Measurements from ENCODE around the gene LOXL1. TPM values are rescaled to one million over a fixed set of nuclear protein-coding genes. Genes with fewer than 3 reads are reported as not detected.

The LOXL1 gene
- total and polyA plus RNA-seq, 2 of the 13 experiments (the other 11 are each of a cell fraction or from before 2014, with no cell fraction given), result 0.51 to 1.3 TPM

DNA sequence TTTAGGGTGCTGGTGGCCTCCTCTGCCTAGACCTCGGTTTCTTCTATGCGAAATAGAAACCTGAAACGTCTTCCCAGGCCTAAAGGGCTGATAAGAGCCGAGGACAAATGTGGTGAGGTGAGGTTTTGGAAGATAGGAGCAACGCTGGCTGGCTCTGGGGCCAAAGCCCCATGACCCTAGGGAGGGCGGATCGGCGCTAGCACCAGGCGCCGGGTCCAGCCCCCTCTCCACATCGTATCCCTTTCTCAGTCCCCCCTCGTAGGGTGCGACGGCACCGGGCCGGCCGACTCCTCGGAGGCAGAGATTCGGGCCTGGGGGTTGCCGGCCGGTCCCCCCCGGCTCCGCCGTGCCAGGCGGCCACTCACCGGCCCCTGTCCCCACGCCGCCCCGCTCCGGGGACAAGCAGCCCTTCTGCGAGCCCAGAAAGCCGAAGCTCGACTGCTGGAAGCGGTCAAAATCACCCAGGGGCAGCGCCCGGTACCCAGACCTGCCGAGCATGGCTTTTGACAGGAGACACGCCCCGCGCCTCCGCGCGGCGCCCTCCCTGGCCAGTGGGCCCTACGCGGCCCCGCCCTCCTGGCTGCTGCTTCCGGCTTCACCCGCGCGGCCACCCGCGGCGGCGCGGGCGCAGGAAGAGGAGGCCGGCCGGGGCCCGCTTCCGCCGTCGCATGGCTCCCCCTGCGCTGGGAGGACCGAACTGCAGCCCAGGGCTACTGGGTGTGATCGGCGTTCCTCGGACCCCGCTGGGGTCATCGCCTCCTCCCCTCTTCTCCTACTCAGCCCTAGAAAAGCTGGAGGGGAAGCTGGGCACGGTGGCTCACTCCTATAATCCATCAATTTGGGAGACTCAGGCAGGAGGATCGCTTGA lies 65.7 kb downstream of the LOXL1 start, which contains the start of gene STOML1 (continued):
- TF ChIP-seq ZNF784 (CRISPR knock-in tag; IDR thresholded peaks at IDR 0.05; ENCODE audit: borderline replicate concordance) (peak; percentile 88; the same call in 1 of the 2 replicates), ARNT (IDR thresholded peaks at IDR 0.05) (no peak), ZKSCAN8 (CRISPR knock-in tag; IDR thresholded peaks at IDR 0.05; ENCODE audit: borderline replicate concordance) (no peak), ZNF670 (CRISPR knock-in tag; IDR thresholded peaks at IDR 0.05; ENCODE audit: borderline replicate concordance) (no peak), ZNF619 (CRISPR knock-in tag; IDR thresholded peaks at IDR 0.05) (no peak), ZBTB42 (CRISPR knock-in tag; IDR thresholded peaks at IDR 0.05) (no peak), ZBTB25 (CRISPR knock-in tag; IDR thresholded peaks at IDR 0.05) (peak; percentile 74; the same call in 1 of the 2 replicates), TARDBP (CRISPR knock-in tag; IDR thresholded peaks at IDR 0.05) (no peak), LCORL (IDR thresholded peaks at IDR 0.05) (no peak), LCORL (CRISPR knock-in tag; IDR thresholded peaks at IDR 0.05) (no peak), NFE2 (CRISPR knock-in tag; IDR thresholded peaks at IDR 0.05) (no peak), FLYWCH1 (CRISPR knock-in tag; IDR thresholded peaks at IDR 0.05) (no peak), ZC3H13 (CRISPR knock-in tag; IDR thresholded peaks at IDR 0.05) (no peak)
- TF ChIP-seq, protein P1, sequence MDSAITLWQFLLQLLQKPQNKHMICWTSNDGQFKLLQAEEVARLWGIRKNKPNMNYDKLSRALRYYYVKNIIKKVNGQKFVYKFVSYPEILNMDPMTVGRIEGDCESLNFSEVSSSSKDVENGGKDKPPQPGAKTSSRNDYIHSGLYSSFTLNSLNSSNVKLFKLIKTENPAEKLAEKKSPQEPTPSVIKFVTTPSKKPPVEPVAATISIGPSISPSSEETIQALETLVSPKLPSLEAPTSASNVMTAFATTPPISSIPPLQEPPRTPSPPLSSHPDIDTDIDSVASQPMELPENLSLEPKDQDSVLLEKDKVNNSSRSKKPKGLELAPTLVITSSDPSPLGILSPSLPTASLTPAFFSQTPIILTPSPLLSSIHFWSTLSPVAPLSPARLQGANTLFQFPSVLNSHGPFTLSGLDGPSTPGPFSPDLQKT (CRISPR knock-in tag; IDR thresholded peaks at IDR 0.05; ENCODE audit: borderline replicate concordance), result no peak
- TF ChIP-seq, protein P2, sequence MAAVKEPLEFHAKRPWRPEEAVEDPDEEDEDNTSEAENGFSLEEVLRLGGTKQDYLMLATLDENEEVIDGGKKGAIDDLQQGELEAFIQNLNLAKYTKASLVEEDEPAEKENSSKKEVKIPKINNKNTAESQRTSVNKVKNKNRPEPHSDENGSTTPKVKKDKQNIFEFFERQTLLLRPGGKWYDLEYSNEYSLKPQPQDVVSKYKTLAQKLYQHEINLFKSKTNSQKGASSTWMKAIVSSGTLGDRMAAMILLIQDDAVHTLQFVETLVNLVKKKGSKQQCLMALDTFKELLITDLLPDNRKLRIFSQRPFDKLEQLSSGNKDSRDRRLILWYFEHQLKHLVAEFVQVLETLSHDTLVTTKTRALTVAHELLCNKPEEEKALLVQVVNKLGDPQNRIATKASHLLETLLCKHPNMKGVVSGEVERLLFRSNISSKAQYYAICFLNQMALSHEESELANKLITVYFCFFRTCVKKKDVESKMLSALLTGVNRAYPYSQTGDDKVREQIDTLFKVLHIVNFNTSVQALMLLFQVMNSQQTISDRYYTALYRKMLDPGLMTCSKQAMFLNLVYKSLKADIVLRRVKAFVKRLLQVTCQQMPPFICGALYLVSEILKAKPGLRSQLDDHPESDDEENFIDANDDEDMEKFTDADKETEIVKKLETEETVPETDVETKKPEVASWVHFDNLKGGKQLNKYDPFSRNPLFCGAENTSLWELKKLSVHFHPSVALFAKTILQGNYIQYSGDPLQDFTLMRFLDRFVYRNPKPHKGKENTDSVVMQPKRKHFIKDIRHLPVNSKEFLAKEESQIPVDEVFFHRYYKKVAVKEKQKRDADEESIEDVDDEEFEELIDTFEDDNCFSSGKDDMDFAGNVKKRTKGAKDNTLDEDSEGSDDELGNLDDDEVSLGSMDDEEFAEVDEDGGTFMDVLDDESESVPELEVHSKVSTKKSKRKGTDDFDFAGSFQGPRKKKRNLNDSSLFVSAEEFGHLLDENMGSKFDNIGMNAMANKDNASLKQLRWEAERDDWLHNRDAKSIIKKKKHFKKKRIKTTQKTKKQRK (IDR thresholded peaks at IDR 0.05; ENCODE audit: low read length), result no peak
- TF ChIP-seq, protein P3, sequence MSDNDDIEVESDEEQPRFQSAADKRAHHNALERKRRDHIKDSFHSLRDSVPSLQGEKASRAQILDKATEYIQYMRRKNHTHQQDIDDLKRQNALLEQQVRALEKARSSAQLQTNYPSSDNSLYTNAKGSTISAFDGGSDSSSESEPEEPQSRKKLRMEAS (IDR thresholded peaks at IDR 0.05), result peak; percentile 81
- TF ChIP-seq, protein P4, sequence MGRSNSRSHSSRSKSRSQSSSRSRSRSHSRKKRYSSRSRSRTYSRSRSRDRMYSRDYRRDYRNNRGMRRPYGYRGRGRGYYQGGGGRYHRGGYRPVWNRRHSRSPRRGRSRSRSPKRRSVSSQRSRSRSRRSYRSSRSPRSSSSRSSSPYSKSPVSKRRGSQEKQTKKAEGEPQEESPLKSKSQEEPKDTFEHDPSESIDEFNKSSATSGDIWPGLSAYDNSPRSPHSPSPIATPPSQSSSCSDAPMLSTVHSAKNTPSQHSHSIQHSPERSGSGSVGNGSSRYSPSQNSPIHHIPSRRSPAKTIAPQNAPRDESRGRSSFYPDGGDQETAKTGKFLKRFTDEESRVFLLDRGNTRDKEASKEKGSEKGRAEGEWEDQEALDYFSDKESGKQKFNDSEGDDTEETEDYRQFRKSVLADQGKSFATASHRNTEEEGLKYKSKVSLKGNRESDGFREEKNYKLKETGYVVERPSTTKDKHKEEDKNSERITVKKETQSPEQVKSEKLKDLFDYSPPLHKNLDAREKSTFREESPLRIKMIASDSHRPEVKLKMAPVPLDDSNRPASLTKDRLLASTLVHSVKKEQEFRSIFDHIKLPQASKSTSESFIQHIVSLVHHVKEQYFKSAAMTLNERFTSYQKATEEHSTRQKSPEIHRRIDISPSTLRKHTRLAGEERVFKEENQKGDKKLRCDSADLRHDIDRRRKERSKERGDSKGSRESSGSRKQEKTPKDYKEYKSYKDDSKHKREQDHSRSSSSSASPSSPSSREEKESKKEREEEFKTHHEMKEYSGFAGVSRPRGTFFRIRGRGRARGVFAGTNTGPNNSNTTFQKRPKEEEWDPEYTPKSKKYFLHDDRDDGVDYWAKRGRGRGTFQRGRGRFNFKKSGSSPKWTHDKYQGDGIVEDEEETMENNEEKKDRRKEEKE (IDR thresholded peaks at IDR 0.05), result no peak
- TF ChIP-seq, protein P5, sequence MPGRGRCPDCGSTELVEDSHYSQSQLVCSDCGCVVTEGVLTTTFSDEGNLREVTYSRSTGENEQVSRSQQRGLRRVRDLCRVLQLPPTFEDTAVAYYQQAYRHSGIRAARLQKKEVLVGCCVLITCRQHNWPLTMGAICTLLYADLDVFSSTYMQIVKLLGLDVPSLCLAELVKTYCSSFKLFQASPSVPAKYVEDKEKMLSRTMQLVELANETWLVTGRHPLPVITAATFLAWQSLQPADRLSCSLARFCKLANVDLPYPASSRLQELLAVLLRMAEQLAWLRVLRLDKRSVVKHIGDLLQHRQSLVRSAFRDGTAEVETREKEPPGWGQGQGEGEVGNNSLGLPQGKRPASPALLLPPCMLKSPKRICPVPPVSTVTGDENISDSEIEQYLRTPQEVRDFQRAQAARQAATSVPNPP (CRISPR knock-in tag; IDR thresholded peaks at IDR 0.05), result no peak
